GM12865 (cell line): ENCODE results near the gene LGI1.

Source experiments
- DNase-seq: peaks from one replicate; pipeline ENCODE4 v3.0.0; 2010; ENCODE audit warnings: low read depth
- H3K4me3 ChIP-seq: 2 replicates; pipeline ENCODE4 v1.5.1; 2011; ENCODE audit warnings: mild to moderate bottlenecking, low read depth, low read length, control low read depth
- TF ChIP-seq, protein P1 (sequence below): IDR thresholded peaks from 2 replicates; pipeline ENCODE4 v1.5.1; 2011; ENCODE audit warnings: low read length, control low read depth, low read depth, inconsistent platforms; ENCODE audit not compliant: insufficient read depth; ENCODE audit errors: missing control alignments

The LGI1 gene

GRCh38 chr10:93718937-93719725 lies 38.6 kb upstream of the LGI1 start:
- DNase-seq, result peak; percentile 69
- no peak overlapping the region for H3K4me3 ChIP-seq
- TF ChIP-seq, protein P1, sequence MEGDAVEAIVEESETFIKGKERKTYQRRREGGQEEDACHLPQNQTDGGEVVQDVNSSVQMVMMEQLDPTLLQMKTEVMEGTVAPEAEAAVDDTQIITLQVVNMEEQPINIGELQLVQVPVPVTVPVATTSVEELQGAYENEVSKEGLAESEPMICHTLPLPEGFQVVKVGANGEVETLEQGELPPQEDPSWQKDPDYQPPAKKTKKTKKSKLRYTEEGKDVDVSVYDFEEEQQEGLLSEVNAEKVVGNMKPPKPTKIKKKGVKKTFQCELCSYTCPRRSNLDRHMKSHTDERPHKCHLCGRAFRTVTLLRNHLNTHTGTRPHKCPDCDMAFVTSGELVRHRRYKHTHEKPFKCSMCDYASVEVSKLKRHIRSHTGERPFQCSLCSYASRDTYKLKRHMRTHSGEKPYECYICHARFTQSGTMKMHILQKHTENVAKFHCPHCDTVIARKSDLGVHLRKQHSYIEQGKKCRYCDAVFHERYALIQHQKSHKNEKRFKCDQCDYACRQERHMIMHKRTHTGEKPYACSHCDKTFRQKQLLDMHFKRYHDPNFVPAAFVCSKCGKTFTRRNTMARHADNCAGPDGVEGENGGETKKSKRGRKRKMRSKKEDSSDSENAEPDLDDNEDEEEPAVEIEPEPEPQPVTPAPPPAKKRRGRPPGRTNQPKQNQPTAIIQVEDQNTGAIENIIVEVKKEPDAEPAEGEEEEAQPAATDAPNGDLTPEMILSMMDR, result no peak

DNA sequence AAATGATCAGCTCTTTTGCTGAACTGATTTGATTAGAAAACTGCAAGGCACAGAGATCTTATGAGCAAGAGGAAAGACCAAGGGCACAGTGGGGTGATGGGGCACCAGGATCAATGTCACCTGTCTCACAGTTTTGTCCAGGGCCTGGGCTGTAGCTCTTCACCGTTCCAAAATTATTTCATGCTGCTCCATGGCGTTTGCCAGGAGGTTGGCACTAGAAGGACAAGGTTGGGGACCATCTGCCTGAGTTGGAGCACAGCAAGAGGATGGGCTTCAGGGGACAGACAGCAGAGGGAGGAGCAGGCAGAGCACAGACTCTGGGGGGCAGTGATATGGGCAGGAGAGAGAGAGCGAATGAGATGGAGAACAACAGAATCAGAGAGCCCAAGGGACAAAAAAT lies 37.8 kb upstream of the LGI1 start:
- DNase-seq, result no peak
- no peak overlapping the region for H3K4me3 ChIP-seq
- TF ChIP-seq, protein P1, result no peak

DNA sequence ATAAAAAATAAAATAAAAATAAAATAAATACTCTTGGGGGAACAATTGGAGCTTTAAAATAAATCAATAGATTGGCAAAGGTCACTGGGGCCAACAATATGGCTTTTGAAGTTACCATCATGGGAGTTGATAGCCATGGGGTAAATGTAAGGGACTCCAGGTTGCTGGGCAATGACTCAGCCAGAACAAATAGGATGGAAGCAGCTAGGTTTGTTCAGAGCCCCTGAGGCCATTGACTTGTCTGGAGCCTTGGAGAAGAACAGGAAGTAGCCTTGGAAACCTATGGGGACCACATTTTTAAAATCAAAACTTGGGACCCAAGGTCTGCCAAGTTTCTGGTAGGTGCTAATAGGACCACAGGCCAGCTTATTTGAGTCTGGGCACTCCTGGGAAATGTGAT lies 35.2 kb upstream of the LGI1 start:
- H3K4me3 ChIP-seq, result no peak overlapping the region
- TF ChIP-seq, protein P1, result no peak
- DNase-seq, result no peak

GRCh38 chr10:93723153-93723552 lies 34.6 kb upstream of the LGI1 start:
- TF ChIP-seq, protein P1, result no peak
- H3K4me3 ChIP-seq, result no peak overlapping the region
- no peak for DNase-seq

GRCh38 chr10:93726024-93726423 lies 31.7 kb upstream of the LGI1 start:
- TF ChIP-seq, protein P1, result no peak
- H3K4me3 ChIP-seq, result no peak overlapping the region
- DNase-seq, result no peak

- no peak overlapping the region for H3K4me3 ChIP-seq
- DNase-seq, result no peak
- TF ChIP-seq, protein P1, result no peak
Observed at GRCh38 chr10:93741367-93741766, 16.4 kb upstream of the LGI1 start.

DNA sequence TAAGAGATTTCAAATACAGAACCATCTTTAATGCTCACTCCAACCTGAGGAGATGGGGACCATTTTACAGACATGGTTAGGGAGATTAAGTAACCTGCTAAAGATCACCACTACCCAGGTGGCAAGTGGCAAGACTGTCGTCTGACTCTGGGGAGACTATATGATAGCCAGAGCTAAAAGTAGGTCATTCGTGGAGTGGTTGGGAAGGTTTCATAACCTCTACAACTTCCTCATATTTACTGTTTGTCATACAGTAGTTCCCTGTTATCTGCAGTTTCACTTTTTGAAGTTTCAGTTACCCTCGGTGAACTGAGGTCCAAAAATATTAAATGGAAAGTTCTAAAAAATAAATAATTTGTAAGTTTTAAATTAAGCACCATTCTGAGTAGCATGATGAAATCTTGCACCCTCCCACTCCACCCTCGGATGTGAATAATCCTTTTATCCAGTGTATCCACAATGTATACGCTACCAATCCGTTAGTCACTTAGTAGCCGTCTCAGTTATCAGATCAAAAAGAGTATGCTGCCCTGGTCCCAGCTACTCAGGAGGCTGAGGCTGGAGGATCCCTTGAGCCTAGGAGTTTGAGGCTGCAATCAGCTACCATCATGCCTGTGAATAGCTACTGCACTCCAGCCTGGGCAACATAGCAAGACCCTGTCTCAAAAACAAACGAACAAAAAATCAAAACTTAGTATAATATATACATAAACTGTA lies 14.9 kb upstream of the LGI1 start:
- TF ChIP-seq, protein P1, result no peak
- H3K4me3 ChIP-seq, result peak overlapping the region; percentile 13
- peak; percentile 64 for DNase-seq
